Lung (tissue), 12 donors: ENCODE measurements around the gene TMEM248. TPM values are rescaled to one million over a fixed set of nuclear protein-coding genes. Genes with fewer than 3 reads are reported as not detected.
"Not testable (repeated sequence)": the region's sequence is repeated elsewhere in the genome, so short reads cannot be mapped to it uniquely, and the experiment has no call there.

Experiments used
- ATAC-seq: fragments of 200-7000 bp; cut with Tn5 transposase; one replicate; pipeline ENCODE4 v1.9.1; 2020; ENCODE audit warnings: moderate number of reproducible peaks; ENCODE audit not compliant: insufficient read depth, low FRiP score
- DNase-seq, 3 donors: peaks; one replicate each; pipeline ENCODE4 v3.0.0-alpha.2; 2013 to 2017
- H3K27ac ChIP-seq, 2 donors: one replicate each; pipeline ENCODE4 v1.5.1; 2013; ENCODE audit warnings: mild to moderate bottlenecking in 2 of 2, moderate library complexity in 2 of 2, control low read depth in 1 of 2, inconsistent platforms in 1 of 2, low read depth in 1 of 2, low read length in 1 of 2
- H3K27me3 ChIP-seq, 3 donors: one replicate each; pipeline ENCODE4 v1.5.1; 2013; ENCODE audit warnings: low read length in 2 of 3; ENCODE audit not compliant: control insufficient read depth in 3 of 3, insufficient read depth in 3 of 3
- H3K36me3 ChIP-seq, 4 donors: one replicate each; pipeline ENCODE4 v1.5.1; 2013; ENCODE audit warnings: low read length in 4 of 4, mild to moderate bottlenecking in 1 of 4, moderate library complexity in 1 of 4; ENCODE audit not compliant: control insufficient read depth in 4 of 4, insufficient read depth in 4 of 4
- H3K4me1 ChIP-seq, 5 donors: one replicate each; pipeline ENCODE4 v1.5.1; 2013; ENCODE audit warnings: low read length in 5 of 5, mild to moderate bottlenecking in 2 of 5, moderate library complexity in 1 of 5; ENCODE audit not compliant: control insufficient read depth in 5 of 5, insufficient read depth in 5 of 5
- H3K4me3 ChIP-seq: one replicate; pipeline ENCODE4 v1.5.1; 2013; ENCODE audit warnings: mild to moderate bottlenecking, control low read depth, moderate library complexity
- H3K9ac ChIP-seq, 2 donors: one replicate each; pipeline ENCODE4 v1.5.1; 2013; ENCODE audit warnings: low read length in 2 of 2, control low read depth in 1 of 2; ENCODE audit not compliant: insufficient read depth in 1 of 2
- H3K9me3 ChIP-seq, 4 donors: one replicate each; pipeline ENCODE4 v1.5.1; 2013; ENCODE audit warnings: low read length in 3 of 4, mild to moderate bottlenecking in 1 of 4, moderate library complexity in 1 of 4; ENCODE audit not compliant: control insufficient read depth in 4 of 4, insufficient read depth in 3 of 4
- WGBS, 2 donors: extraction: QIAGEN DNeasy Blood & Tissue Kit; methylation state at CpG; one replicate each; pipeline ENCODE4 v1.1.7; 2013; 5-methylcytosine and 5-hydroxymethylcytosine counted together
- polyA plus RNA-seq, 2 donors: library from polyadenylated mRNA; stranded (reverse); fragments of 200-250 nt; gene quantifications; one replicate each; pipeline ENCODE4 v1.2.1, GENCODE V29; 2013
- total RNA-seq, 2 donors: library from RNA; depleted of rRNA in 1 of 2; stranded (reverse); fragments of >200 nt in 1 of 2; gene quantifications; one replicate each; pipeline ENCODE4 v1.2.1, GENCODE V29; 2014 to 2021
- TF ChIP-seq, protein P1 (sequence below): IDR thresholded peaks from 2 replicates; pipeline ENCODE4 v1.5.1; 2012; ENCODE audit warnings: mild to moderate bottlenecking; ENCODE audit errors: control extremely low read depth, extremely low read depth
- donor health status: control.
- donor health status: control.
- donor health status: Bipolar disorder and iron deficiency.
- donor health status: healthy.
- donor health status: DM: yes; HTN: yes; CAD: no.

Gene TMEM248
- total and polyA plus RNA-seq, 4 donors = 46.0 to 114 (median 63.1) TPM

GRCh38 chr7:66974986-66975590 lies 54.1 kb downstream of the TMEM248 start:
- Histone ChIP-seq H3K4me3 (no peak overlapping the region), H3K27ac (no peak overlapping the region), H3K9me3 (peaks cover 0 to 2% (median 0%) of the 10 kb centered on the region in 4 donors), H3K36me3 (no peaks in the 10 kb centered on the region), H3K9ac (no peak overlapping the region), H3K4me1 (no peaks in the 10 kb centered on the region), H3K27me3 (no peaks in the 10 kb centered on the region)
- TF ChIP-seq, protein P1, sequence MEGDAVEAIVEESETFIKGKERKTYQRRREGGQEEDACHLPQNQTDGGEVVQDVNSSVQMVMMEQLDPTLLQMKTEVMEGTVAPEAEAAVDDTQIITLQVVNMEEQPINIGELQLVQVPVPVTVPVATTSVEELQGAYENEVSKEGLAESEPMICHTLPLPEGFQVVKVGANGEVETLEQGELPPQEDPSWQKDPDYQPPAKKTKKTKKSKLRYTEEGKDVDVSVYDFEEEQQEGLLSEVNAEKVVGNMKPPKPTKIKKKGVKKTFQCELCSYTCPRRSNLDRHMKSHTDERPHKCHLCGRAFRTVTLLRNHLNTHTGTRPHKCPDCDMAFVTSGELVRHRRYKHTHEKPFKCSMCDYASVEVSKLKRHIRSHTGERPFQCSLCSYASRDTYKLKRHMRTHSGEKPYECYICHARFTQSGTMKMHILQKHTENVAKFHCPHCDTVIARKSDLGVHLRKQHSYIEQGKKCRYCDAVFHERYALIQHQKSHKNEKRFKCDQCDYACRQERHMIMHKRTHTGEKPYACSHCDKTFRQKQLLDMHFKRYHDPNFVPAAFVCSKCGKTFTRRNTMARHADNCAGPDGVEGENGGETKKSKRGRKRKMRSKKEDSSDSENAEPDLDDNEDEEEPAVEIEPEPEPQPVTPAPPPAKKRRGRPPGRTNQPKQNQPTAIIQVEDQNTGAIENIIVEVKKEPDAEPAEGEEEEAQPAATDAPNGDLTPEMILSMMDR = no peak
- 86 to 90% methylated on average over 15 of the region's 15 CpGs for WGBS, 2 donors
- DNase-seq (no peak), ATAC-seq (no peak)

DNA sequence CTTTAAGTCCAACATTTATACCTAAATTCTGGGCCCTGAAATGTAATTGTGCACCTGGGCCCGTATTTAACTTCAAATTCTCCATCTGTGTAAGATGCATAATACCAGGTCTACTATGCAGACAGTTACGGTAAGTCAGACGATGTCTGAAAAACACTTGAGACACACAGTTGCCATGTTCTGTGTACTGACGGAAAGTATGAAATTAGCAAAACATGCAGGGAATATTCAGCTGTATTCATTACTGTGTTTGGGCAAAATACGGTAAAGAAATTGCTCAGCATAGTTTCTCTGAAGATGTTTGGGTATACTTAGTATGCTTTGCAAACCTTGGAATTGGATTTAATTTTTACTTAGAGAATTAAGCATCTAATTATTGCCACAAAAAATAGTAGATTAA lies 57.3 kb downstream of the TMEM248 start:
- ATAC-seq, H3K9me3 ChIP-seq, H3K36me3 ChIP-seq, H3K4me3 ChIP-seq, H3K27me3 ChIP-seq, H3K27ac ChIP-seq, H3K4me1 ChIP-seq, H3K9ac ChIP-seq, DNase-seq: not testable (repeated sequence)
- 88 to 95% methylated on average over 4 to 5 of the region's 5 CpGs for WGBS, 2 donors

GRCh38 chr7:66979013-66979412 lies 58.0 kb downstream of the TMEM248 start:
- H3K4me3 ChIP-seq, H3K27me3 ChIP-seq, H3K9ac ChIP-seq, DNase-seq, ATAC-seq, H3K4me1 ChIP-seq, H3K9me3 ChIP-seq, H3K36me3 ChIP-seq, H3K27ac ChIP-seq: not testable (repeated sequence)
- 94 to 97% methylated on average over 2 of the region's 2 CpGs for WGBS, 2 donors

GRCh38 chr7:66980336-66980735 lies 59.3 kb downstream of the TMEM248 start:
- DNase-seq, H3K36me3 ChIP-seq, H3K9ac ChIP-seq, H3K4me3 ChIP-seq, H3K4me1 ChIP-seq, H3K27ac ChIP-seq, ATAC-seq, H3K27me3 ChIP-seq, H3K9me3 ChIP-seq: not testable (repeated sequence)
- 88 to 95% methylated on average over 1 of the region's 1 CpG for WGBS, 2 donors

DNA sequence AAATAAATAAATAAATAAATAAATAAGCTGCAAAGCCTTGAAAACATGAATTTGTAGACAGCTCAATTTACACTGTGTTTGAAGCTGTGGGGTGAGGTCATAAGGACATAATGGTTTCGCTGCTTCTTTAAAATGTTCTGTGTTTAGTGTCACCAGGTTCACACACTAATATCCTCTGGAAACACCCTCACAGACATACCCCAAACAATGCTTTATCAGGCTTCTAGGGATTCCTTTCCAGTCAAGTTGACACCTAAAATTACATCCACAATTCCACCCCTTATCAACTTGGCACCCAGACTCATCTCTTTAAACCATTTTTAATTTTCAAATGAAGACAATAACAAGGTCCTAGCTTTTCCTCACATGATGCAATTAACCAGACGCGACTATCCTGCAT lies 68.5 kb downstream of the TMEM248 start:
- ATAC-seq, H3K4me1 ChIP-seq: not testable (repeated sequence)
- WGBS, 2 donors = 94 to 100% methylated on average over 1 of the region's 3 CpGs

DNA sequence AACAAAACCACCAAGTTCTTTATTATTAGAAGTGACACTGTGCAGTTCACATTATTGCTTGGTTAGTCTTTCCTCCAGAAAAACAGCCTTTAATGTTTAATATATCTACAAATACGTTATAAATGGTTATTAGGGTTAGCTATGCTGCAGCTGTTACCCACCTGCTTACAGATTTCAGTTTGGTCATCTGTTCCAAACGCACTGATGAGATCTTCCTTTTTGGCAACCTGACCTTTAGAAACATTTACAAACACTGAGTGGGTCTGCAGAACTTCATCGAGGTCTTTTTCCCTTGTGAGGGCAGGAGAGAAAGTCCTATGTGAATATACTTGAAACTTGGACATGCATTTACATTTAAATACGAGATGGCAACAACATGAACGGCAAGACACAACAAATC lies 73.0 kb downstream of the TMEM248 start:
- not testable (repeated sequence) for ATAC-seq
- peak overlapping the region in 1 of 2 donors; percentile 98 for H3K9ac ChIP-seq
- 57 to 69% methylated on average over 5 of the region's 5 CpGs for WGBS, 2 donors

More for the DNA sequence above, 68.5 kb downstream of the TMEM248 start:
- DNase-seq, H3K4me3 ChIP-seq, H3K9ac ChIP-seq, H3K9me3 ChIP-seq, H3K27me3 ChIP-seq, H3K27ac ChIP-seq: not testable (repeated sequence)
- H3K36me3 ChIP-seq = peaks cover 6 to 23% (median 11%) of the 10 kb centered on the region in 4 donors

More for the DNA sequence above, 73.0 kb downstream of the TMEM248 start:
- not testable (repeated sequence) for H3K9me3 ChIP-seq, H3K4me3 ChIP-seq, H3K27me3 ChIP-seq, DNase-seq, H3K4me1 ChIP-seq
- Histone ChIP-seq H3K36me3 (peaks cover 6 to 13% (median 10%) of the 10 kb centered on the region in 4 donors), H3K27ac (peak overlapping the region; percentile 98)
